Liver (tissue), 9 donors: ENCODE data around the gene CHEK1. TPM values are rescaled to one million over a fixed set of nuclear protein-coding genes. Genes with fewer than 3 reads are reported as not detected.

Experiments
- DNase-seq: peaks from one replicate; pipeline ENCODE4 v3.0.0-alpha.2; 2017; ENCODE audit warnings: low spot score
- H3K27ac ChIP-seq, 2 donors: one replicate each; pipeline ENCODE4 v1.7.0; 2013; ENCODE audit warnings: inconsistent platforms in 2 of 2, low read length in 2 of 2, control low read depth in 1 of 2, low read depth in 1 of 2, mild to moderate bottlenecking in 1 of 2
- H3K27me3 ChIP-seq, 4 donors: one replicate each; pipeline versions ENCODE4 v1.6.1 to v1.7.0; 2013; ENCODE audit warnings: low read length in 3 of 4, inconsistent platforms in 1 of 4, mild to moderate bottlenecking in 1 of 4, moderate library complexity in 1 of 4; ENCODE audit not compliant: control insufficient read depth in 4 of 4, insufficient read depth in 4 of 4
- H3K36me3 ChIP-seq, 4 donors: one replicate each; pipeline versions ENCODE4 v1.6.1 to v1.7.0; 2013; ENCODE audit warnings: low read length in 3 of 4, mild to moderate bottlenecking in 3 of 4, low read depth in 1 of 4, moderate library complexity in 1 of 4; ENCODE audit not compliant: control insufficient read depth in 4 of 4, insufficient read depth in 3 of 4
- H3K4me1 ChIP-seq, 4 donors: one replicate each; pipeline versions ENCODE4 v1.6.1 to v1.7.0; 2013; ENCODE audit warnings: low read length in 3 of 4, mild to moderate bottlenecking in 3 of 4, moderate library complexity in 1 of 4; ENCODE audit not compliant: control insufficient read depth in 4 of 4, insufficient read depth in 4 of 4
- H3K4me3 ChIP-seq, 3 donors: one replicate each; pipeline versions ENCODE4 v1.6.1 to v1.7.0; 2013; ENCODE audit warnings: low read length in 3 of 3, control low read depth in 1 of 3, low read depth in 1 of 3, mild to moderate bottlenecking in 1 of 3
- H3K9ac ChIP-seq, 2 donors: one replicate each; pipeline ENCODE4 v1.7.0; 2013; ENCODE audit warnings: low read length in 2 of 2, mild to moderate bottlenecking in 2 of 2, moderate library complexity in 2 of 2, control low read depth in 1 of 2, low read depth in 1 of 2
- H3K9me3 ChIP-seq, 4 donors: one replicate each; pipeline versions ENCODE4 v1.6.1 to v1.7.0; 2013; ENCODE audit warnings: low read length in 3 of 4; ENCODE audit not compliant: control insufficient read depth in 4 of 4
- EGR1 ChIP-seq, 2 donors: IDR thresholded peaks; 2 replicates each; pipeline ENCODE4 v1.6.1; 2016 to 2018; ENCODE audit warnings: antibody characterized with exemption in 2 of 2, low read depth in 2 of 2
- FOXA1 ChIP-seq: IDR thresholded peaks from 2 replicates; pipeline ENCODE4 v1.6.1; 2016; ENCODE audit warnings: antibody characterized with exemption
- FOXA2 ChIP-seq: IDR thresholded peaks from 2 replicates; pipeline ENCODE4 v1.6.1; 2016; ENCODE audit warnings: antibody characterized with exemption
- GABPA ChIP-seq, 2 donors: IDR thresholded peaks in 1 of 2; conservative IDR thresholded peaks in 1 of 2; 2 replicates each; pipeline ENCODE4 v1.6.1; 2016; ENCODE audit warnings: antibody characterized with exemption in 2 of 2, mild to moderate bottlenecking in 1 of 2, moderate library complexity in 1 of 2
- HNF4A ChIP-seq, 2 donors: conservative IDR thresholded peaks; 2 replicates each; pipeline ENCODE4 v1.6.1; 2016; ENCODE audit warnings: antibody characterized with exemption in 2 of 2, mild to moderate bottlenecking in 2 of 2
- HNF4G ChIP-seq: IDR thresholded peaks from 2 replicates; pipeline ENCODE4 v1.6.1; 2016; ENCODE audit warnings: antibody characterized with exemption
- JUND ChIP-seq, 2 donors: IDR thresholded peaks; 2 replicates each; pipeline ENCODE4 v1.6.1; 2016; ENCODE audit warnings: antibody characterized with exemption in 2 of 2
- NR2F2 ChIP-seq: IDR thresholded peaks from 2 replicates; pipeline ENCODE4 v1.6.1; 2016; ENCODE audit warnings: antibody characterized with exemption
- RAD21 ChIP-seq, 2 donors: IDR thresholded peaks; 2 replicates each; pipeline ENCODE4 v1.6.1; 2016; ENCODE audit warnings: antibody characterized with exemption in 2 of 2, mild to moderate bottlenecking in 2 of 2
- REST ChIP-seq: IDR thresholded peaks from 2 replicates; pipeline ENCODE4 v1.6.1; 2016; ENCODE audit warnings: antibody characterized with exemption, mild to moderate bottlenecking
- RXRA ChIP-seq, 2 donors: IDR thresholded peaks; 2 replicates each; pipeline ENCODE4 v1.6.1; 2017 to 2018; ENCODE audit warnings: antibody characterized with exemption in 2 of 2, mild to moderate bottlenecking in 1 of 2
- SP1 ChIP-seq: IDR thresholded peaks from 2 replicates; pipeline ENCODE4 v1.6.1; 2018; ENCODE audit warnings: antibody characterized with exemption, mild to moderate bottlenecking
- TAF1 ChIP-seq: conservative IDR thresholded peaks from 2 replicates; pipeline ENCODE4 v1.6.1; 2016; ENCODE audit warnings: antibody characterized with exemption, mild to moderate bottlenecking
- YY1 ChIP-seq: IDR thresholded peaks from 2 replicates; pipeline ENCODE4 v1.6.1; 2016; ENCODE audit warnings: antibody characterized with exemption, mild to moderate bottlenecking
- WGBS: extraction: QIAGEN DNeasy Blood & Tissue Kit; methylation state at CpG from one replicate; pipeline ENCODE4 v1.1.7; 2013; 5-methylcytosine and 5-hydroxymethylcytosine counted together
- polyA plus RNA-seq, 2 donors: library from polyadenylated mRNA; stranded (reverse) in 1 of 2; unstranded in 1 of 2; fragments of 200-250 nt in 1 of 2; fragments of >200 nt in 1 of 2; fragmentation: Nextera tagmentation in 1 of 2; extraction: Ambion mirVana in 1 of 2; gene quantifications; one replicate each; pipeline versions ENCODE4 v1.2.1 to v1.2.3, GENCODE V29; 2013 to 2015
- total RNA-seq, 2 donors: library from RNA; depleted of rRNA; stranded (reverse); fragments of >200 nt; gene quantifications; one replicate each; pipeline ENCODE4 v1.2.3, GENCODE V29; 2014
- TF ChIP-seq, protein P1 (sequence below): IDR thresholded peaks from 2 replicates; pipeline ENCODE4 v1.6.1; 2016; ENCODE audit warnings: antibody characterized with exemption
- TF ChIP-seq, protein P2 (sequence below): IDR thresholded peaks from 2 replicates; pipeline ENCODE4 v1.6.1; 2016; ENCODE audit warnings: antibody characterized with exemption
- TF ChIP-seq, protein P3 (sequence below): IDR thresholded peaks from 2 replicates; pipeline ENCODE4 v1.6.1; 2016; ENCODE audit warnings: antibody characterized with exemption
- donor health status: healthy.
- donor health status: healthy.
- donor health status: healthy.
- donor health status: healthy.
- donor health status: healthy.

The CHEK1 gene
- total and polyA plus RNA-seq, 4 donors: 0.59 to 21.7 (median 0.85) TPM

- no peak overlapping the region for H3K4me3 ChIP-seq
- no peaks in the 10 kb centered on the region for H3K27me3 ChIP-seq
- H3K9me3 ChIP-seq: no peaks in the 10 kb centered on the region
- H3K27ac ChIP-seq: no peak overlapping the region
- H3K9ac ChIP-seq: no peak overlapping the region
- no peaks in the 10 kb centered on the region for H3K36me3 ChIP-seq
- H3K4me1 ChIP-seq: no peaks in the 10 kb centered on the region
- TF ChIP-seq HNF4G (no peak), JUND (IDR thresholded peaks at IDR 0.05) (no peak), EGR1 (IDR thresholded peaks at IDR 0.05; ENCODE audit: low read depth in 2 of 2) (no peak), SP1 (no peak), RAD21 (IDR thresholded peaks at IDR 0.05) (no peak), FOXA1 (no peak)
- TF ChIP-seq, protein P1, sequence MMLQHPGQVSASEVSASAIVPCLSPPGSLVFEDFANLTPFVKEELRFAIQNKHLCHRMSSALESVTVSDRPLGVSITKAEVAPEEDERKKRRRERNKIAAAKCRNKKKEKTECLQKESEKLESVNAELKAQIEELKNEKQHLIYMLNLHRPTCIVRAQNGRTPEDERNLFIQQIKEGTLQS: no peak
- no peak for DNase-seq
- 97% methylated on average over 2 of the region's 2 CpGs for WGBS
Measured at GRCh38 chr11:125675196-125675595, 50.2 kb downstream of the CHEK1 start.

DNA sequence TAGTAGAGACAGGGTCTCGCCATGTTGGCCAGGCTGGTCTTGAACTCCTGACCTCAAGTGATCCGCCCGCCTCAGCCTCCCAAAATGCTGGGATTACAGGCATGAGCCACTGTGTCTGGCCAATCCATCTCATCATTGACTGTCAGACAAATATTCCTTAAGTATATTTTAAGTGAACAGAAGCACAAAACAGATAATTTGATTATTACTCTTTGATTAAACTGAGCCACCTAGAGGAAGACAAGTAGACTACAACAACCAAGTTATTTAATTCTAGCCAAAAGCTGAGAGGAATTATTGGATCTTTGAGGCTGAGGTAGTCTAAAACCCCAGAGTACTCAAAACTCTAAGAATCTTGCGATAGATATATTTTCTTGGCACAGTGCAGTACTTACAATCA is 54.4 kb downstream of the CHEK1 start:
- TF ChIP-seq RAD21 (IDR thresholded peaks at IDR 0.05): no peak
- TF ChIP-seq YY1: no peak
- no peak for TF ChIP-seq TAF1
- no peak for TF ChIP-seq REST
- TF ChIP-seq, protein P2, sequence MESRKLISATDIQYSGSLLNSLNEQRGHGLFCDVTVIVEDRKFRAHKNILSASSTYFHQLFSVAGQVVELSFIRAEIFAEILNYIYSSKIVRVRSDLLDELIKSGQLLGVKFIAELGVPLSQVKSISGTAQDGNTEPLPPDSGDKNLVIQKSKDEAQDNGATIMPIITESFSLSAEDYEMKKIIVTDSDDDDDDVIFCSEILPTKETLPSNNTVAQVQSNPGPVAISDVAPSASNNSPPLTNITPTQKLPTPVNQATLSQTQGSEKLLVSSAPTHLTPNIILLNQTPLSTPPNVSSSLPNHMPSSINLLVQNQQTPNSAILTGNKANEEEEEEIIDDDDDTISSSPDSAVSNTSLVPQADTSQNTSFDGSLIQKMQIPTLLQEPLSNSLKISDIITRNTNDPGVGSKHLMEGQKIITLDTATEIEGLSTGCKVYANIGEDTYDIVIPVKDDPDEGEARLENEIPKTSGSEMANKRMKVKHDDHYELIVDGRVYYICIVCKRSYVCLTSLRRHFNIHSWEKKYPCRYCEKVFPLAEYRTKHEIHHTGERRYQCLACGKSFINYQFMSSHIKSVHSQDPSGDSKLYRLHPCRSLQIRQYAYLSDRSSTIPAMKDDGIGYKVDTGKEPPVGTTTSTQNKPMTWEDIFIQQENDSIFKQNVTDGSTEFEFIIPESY: no peak
- TF ChIP-seq, protein P1: no peak
- TF ChIP-seq JUND (IDR thresholded peaks at IDR 0.05): no peak
- WGBS: 96% methylated on average over 4 of the region's 4 CpGs
- Histone ChIP-seq H3K27ac (no peak overlapping the region), H3K27me3 (no peaks in the 10 kb centered on the region), H3K9ac (no peak overlapping the region), H3K36me3 (no peaks in the 10 kb centered on the region), H3K4me3 (no peak overlapping the region), H3K9me3 (no peaks in the 10 kb centered on the region), H3K4me1 (no peaks in the 10 kb centered on the region)
- DNase-seq: no peak

DNA sequence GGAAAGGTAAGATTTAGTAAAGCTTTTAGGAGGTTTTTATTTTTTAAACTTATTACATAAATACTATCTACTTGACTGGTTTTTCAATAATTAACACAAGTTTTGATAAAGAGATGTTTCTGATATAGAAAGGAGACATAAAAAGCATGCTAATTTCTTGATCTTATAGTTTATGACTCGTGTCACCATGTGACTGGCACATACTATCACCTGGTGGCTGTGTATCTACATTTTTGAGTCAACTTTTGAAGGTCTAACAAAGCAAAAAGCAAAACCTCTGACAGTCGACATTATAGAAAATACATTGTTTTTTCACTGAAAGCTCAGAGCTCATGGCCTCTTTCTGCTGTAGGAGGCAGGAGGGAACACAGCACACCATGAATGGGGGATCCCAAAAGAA is 54.9 kb downstream of the CHEK1 start:
- TF ChIP-seq GABPA (IDR thresholded peaks at IDR 0.05 in 1 of 2, conservative IDR thresholded peaks at IDR 0.05 in 1 of 2) (no peak), YY1 (no peak), EGR1 (IDR thresholded peaks at IDR 0.05; ENCODE audit: low read depth in 2 of 2) (no peak), RXRA (IDR thresholded peaks at IDR 0.05) (no peak), HNF4G (no peak), FOXA2 (no peak), TAF1 (no peak), JUND (IDR thresholded peaks at IDR 0.05) (no peak), NR2F2 (no peak), HNF4A (conservative IDR thresholded peaks at IDR 0.05) (no peak), FOXA1 (no peak), RAD21 (IDR thresholded peaks at IDR 0.05) (no peak)
- TF ChIP-seq, protein P3, sequence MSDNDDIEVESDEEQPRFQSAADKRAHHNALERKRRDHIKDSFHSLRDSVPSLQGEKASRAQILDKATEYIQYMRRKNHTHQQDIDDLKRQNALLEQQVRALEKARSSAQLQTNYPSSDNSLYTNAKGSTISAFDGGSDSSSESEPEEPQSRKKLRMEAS: no peak
- TF ChIP-seq, protein P1: no peak
- Histone ChIP-seq H3K4me1 (no peaks in the 10 kb centered on the region), H3K9me3 (no peaks in the 10 kb centered on the region), H3K27ac (no peak overlapping the region), H3K4me3 (no peak overlapping the region), H3K27me3 (no peaks in the 10 kb centered on the region), H3K9ac (no peak overlapping the region), H3K36me3 (no peaks in the 10 kb centered on the region)
- WGBS: 94% methylated on average over 2 of the region's 2 CpGs
- no peak for DNase-seq
